D341Med (cell line): ENCODE data around the gene HK3.

Experiments
- DNase-seq: peaks from one replicate; pipeline ENCODE4 v3.0.0; 2012; ENCODE audit warnings: low spot score

Gene HK3

DNA sequence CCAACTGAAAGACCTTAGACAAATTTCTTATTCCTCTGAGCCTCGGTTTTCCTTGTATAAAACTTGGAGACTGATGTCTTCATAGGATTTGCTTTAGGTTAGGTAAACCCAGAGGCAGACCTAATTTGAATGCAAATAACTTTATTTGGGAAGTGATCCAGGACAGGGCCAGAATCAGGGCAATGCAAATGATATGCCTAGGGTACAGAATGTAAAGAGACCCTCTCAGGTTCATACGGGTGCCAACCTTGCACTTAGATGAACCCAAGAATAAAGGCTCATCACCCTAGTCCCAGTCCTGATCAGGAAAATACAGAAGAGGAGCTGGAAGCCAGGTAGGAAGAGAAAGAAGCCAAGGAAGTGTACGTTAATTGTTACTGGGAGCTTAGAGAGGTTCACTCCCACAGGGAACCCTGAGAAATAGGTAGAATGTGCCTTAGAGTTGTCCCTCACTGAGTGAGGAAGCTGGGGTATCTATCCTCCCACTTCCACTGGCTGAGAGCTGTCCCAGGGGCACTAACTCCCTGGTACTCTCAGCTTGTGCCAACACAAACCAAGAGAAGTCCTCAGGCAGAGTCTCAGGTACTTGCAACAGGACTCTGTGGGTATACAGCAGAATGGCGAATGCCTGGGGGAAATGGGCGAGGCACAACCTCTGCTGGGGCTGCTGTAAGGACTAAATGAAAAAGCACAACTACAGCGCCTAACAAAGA lies 3.1 kb upstream of the HK3 start:
- DNase-seq = no peak

DNA sequence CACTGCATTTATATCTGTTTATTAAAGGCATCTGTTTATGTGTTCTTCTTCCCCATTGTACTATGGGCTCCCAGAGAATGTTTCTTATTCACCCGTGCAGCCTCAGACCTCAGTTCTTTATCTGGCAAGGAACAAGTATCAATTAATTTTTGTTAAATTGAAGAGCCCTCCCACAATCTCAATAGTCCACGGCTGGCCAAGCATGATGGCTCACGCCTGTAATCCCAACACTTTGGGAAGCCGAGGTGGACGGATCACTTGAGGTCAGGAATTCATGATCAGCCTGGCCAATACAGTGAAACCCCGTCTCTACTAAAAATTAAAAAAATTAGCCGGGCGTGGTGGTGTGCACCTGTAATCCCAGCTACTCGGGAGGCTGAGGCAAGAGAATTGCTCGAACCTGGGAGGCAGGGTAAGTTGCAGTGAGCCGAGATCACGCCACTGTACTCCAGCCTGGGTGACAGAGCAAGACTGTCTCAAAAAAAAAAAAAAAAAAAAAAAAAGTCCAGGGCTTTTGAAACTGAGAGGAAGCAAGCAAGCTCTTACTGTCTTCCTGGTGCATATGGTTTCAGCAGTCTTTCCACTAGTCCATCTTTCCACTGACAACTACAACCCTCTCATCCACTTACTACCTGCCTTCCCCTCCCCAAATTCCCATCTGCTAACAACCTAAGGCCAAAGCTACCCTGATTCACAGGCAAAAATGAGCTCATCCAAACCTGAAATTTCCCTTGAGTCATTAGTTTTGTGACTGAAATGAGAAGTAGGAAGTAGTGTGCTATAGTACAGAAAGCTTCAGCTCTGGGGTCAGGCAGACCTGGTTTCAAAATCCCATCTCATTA lies 2.3 kb upstream of the HK3 start:
- no peak for DNase-seq

GRCh38 chr5:176900780-176901204 lies 1.6 kb upstream of the HK3 start:
- no peak for DNase-seq

DNA sequence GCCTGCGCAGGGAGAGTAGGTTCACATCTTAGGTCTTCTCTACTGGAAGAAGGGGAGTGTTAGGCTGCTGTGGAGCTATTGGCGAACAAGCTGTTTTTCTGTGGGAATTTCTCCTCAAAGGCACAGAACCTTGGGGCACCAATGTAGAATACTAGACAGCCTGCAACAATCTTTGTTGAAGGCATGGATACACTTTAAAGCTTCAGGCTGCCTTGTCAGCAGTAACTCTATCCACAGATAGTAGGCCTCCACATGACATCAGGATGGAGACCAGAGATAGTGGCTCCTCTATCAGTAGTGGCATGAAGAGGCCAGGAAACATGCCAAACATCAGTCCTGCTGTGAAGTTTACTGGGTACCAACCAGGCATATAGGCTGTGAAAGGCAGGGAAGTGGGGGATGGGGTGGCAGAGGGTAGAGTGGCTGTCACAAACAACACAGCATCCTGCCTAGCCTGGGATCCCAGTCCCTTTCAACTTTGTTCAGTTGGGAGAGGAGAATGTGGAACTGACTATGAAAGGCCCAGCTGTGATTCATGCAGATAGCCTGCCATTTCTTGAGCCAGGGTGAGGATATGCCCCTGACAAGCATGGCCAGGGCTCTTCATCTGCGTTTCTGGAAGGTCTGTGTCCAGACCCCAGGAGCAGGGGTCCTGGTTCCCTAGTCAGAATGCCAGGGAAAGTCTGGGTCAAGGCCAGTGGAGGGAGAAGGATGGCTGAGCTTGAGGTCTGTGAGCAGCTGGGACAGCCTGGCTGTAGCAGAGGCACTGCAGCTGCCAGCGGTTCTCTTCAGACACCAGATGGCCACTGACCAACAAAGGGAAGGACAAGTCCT lies 1.0 kb upstream of the HK3 start:
- DNase-seq = no peak

DNA sequence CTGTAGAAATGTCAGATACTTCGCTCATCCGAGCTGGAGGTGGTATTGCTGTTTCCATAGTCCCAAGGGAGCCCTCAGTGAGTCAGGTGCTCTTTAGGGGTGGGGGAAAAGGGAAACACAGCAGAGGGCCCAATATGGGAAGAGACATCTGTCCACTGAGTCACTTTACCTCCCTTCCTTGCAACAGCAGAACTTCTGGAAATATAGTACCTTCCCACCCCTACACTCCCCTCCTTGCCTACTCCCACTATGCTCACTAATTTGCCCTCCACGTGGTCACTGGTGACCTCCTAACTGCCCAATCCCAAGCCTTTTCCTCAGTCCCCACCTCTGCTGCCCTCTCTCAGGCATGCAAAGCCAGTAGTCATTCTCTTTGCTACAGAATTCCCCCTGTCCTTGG lies 1.9 kb downstream of the HK3 start:
- DNase-seq = no peak

GRCh38 chr5:176895831-176896230 lies 3.3 kb downstream of the HK3 start:
- no peak for DNase-seq

DNA sequence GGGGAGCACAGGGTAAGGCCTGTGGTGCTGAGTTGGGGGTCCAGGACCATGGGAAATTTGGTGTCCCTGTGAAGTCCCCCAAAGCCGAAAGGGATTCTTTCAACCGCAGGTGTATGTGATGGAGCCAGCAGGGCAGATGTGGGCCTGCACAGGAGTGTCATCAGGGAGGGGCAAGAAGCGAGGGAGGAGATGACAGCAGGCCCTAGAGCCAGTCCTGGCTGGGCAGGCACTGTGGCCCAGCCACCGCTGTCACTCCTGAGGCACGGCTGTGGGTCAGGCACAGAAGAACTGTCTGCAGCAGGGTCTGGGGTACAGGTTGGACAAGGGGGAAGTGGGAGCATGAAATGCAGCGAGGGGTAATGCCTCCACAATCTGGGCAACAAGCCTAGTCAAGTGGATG lies 4.8 kb downstream of the HK3 start:
- DNase-seq = no peak

DNA sequence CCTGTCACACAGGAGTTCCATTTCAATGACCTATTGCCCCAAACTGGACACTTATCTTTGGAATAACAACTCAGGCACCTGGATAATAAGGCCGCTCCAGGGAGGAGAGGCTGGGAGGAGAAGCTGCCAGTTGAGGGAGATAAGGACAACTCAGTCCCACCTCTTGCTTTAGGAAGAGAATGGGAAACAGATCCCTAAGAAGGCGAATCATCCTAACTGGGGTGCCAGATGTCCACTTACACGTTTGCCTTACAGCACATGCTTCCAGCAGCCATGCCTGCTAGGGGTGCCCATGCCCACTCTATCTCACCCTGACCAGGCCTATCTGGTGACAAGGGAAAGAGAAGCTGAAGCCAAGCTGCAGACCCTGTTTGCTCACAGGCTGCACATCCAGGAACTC lies 6.5 kb downstream of the HK3 start:
- no peak for DNase-seq

DNA sequence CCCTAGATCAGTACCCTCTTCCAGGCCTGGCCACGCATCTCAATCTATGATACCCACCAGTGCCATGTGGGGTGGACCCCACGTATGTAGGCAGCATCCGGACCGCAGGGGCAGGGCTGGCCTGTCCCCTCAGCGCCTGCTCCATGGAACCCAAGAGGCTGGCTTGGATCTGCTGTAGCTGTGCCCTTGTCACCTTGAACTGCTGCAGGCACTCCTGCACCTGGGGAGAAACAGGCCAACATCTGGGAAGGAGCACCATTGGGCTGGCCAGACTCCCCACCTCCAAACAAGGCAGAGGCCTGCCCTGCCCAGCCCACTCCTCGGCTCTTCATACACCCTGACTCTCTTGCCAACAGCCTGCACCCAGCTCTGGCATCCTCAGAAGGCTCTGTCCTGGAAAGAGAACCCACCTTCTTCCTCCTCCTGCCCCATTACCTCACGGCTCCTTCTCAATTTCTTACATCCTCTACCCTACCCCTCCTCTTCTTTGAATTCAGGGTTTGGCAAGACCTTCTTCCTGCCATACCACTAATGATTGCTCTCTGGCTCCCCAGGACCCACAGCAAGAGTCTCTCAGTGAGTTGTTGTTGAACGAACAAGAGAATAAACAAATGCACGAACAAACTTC lies 7.7 kb downstream of the HK3 start:
- no peak for DNase-seq

- no peak for DNase-seq
These were observed 8.5 kb downstream of the HK3 start for GRCh38 chr5:176890455-176891330.

DNA sequence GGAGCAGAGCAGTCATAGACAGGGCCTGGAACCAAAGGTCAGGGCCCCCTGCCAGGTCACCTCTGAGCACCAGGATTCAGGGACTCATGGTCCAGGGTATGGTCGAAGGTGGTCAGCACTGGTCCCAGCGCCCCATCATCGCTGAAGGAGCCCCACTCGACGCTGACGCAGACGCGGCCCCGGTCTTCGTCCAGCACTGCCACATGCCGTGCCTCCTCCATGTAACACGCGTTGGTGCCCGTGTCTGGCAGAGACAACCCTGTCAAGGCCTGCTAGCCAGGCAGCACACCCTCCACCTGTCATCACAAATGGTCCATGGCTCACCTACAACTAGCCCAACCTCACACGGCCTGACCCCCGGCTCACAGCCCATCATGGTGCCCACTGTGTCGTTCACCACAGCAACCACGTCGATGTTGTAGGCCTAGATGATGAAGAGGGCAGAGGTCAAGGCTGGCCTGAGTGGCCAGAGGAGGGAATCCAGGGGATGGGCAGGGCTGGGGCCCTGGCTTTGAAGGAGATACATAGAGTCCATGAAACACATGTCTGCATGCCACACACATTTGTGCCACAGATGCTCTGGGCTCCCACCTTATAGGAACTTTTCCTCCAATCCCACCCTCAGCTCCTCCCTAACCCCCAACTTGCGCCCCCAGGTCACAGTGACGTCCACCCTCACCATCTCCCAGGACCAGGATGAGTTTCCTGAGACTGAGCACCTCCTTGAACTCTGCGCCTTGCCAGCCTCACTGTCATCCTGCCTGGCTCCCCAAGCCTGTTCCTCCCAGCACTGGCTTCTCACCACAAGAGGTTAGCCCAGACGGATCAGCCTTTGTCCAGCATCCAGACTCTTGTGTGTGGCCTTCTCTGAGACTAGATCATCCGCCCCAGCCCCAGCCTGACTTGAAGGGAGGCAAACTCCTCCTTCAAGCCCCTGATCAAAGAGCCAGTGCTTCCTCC lies 9.5 kb downstream of the HK3 start:
- DNase-seq = no peak

DNA sequence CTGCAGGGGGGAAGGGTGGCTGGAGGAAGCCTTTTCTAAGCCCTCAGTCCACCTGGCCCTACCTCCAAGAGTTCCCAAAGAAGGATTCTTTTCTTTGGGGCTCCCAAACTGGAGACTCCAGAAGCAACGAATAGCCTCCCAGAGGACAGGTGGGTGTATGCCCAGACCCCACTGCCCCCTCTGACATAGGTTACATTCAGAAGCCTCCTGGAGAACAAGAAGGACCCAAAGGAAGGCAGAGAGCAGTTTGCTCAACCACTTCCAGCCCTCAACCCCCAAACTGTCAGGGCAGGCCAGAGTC lies 10.3 kb downstream of the HK3 start:
- no peak for DNase-seq

- DNase-seq = no peak
These were observed 10.9 kb downstream of the HK3 start for GRCh38 chr5:176888016-176888864.

DNA sequence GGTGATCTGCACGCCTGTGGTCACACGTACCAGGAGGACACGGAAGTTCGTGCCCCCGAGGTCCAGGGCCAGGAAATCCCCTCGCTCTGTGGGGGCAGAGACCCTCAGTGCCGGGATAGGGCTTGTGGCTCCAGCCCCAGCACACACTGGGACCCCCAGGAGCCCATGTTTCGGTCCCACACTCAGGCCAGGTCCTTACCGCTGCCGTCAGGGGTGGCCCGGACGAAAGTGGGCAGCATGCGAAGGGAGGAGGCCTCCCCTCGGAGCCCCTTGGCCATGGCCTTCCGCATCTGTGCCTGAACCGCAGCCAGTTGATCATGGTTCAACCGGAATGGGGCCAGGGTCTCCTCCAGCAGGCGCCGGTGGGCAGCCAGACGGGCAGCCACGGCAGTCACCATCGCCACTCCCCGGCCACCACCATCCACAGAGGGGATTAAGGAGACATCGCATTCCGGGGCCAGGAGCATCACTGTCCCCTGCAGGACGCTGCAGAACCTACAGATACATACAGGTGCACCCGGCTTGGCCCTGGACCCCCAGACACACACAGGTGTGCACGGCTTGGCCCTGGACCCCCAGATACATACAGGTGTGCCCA lies 11.8 kb downstream of the HK3 start:
- DNase-seq = no peak

DNA sequence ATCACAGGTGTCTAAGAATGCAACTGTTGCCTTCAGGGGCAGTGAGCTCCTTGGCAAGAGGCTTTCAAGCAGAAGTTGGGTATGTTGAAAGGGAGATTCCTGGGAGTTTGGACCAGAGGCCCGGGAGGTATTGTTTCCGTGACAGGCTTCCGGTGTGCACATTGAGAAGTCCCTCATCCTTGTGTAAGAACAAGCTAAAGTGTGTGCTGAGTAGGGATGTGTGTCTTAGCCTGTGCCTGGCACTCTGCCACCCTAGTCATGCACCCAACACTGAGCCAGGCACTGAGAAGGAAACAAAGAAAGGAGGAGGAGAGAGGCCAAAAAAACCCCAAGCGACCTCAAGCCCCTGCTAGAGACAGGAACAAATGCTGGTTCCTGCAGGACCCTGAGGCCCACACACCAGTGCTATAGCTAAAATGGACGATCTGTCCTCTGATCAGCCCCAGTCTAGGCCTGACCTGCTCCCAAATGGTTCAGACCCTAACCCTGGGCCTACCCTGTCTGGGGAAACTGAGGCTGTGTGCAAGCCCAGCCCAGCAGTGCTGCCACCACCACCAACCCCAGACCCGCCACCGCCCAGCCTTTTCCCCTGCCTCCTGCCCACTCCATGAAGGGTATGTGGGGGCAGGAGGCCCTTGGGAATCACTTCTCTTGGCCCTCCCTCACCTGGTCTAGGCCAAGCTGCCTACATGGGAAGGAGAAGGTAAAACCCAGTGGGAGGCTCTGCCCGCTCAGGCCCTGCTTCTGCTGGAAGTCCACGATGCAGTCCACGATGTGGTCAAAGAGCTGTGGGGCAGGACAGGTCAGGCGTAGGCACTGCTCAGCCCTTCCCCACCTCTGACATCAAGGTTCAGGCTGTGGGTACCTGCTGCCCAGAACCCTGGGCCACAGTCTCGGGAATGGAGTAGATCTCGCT lies 12.6 kb downstream of the HK3 start:
- no peak for DNase-seq

DNA sequence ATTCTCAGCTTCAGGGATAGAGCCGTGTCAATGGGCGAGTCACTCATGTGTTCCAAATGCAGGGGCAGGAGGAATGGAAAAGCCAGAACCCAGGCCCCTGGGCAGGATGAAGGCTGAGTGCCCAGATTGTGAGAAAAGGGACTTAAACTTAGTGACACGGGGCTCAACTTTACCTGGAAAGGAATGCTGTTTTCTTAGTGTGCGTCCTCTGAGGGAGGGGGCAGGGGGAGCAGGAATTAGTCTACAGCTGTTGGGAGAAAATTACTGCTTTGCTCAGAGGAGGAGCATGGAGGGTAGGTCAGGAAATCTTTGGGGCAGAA lies 14.6 kb downstream of the HK3 start:
- no peak for DNase-seq

GRCh38 chr5:176883700-176884570 lies 15.2 kb downstream of the HK3 start:
- DNase-seq = no peak
